ENCODE results near the gene TSHZ2.

- TF ChIP-seq BHLHE40 (IDR thresholded peaks at IDR 0.05; ENCODE audit: borderline replicate concordance) (no peak), TARDBP (IDR thresholded peaks at IDR 0.05) (no peak), CTBP1 (IDR thresholded peaks at IDR 0.05; ENCODE audit: borderline replicate concordance) (no peak), NFRKB (IDR thresholded peaks at IDR 0.05) (no peak), FOXK2 (IDR thresholded peaks at IDR 0.05) (no peak), SUZ12 (IDR thresholded peaks at IDR 0.05) (no peak), FOXA1 (IDR thresholded peaks at IDR 0.05) (no peak), PKNOX1 (IDR thresholded peaks at IDR 0.05) (no peak), ARNT (IDR thresholded peaks at IDR 0.05) (no peak), FOXM1 (IDR thresholded peaks at IDR 0.05; ENCODE audit: borderline replicate concordance) (no peak), ZNF384 (IDR thresholded peaks at IDR 0.05) (no peak), HDGF (IDR thresholded peaks at IDR 0.05; ENCODE audit: borderline replicate concordance) (no peak)
Observed at GRCh38 chr20:53047203-53047602, 75.0 kb downstream of the TSHZ2 start.

All from HEK293T (cell line).